ENCODE data around the gene OSR1. TPM values are rescaled to one million over a fixed set of nuclear protein-coding genes. Genes with fewer than 3 reads are reported as not detected.

OSR1 gene
- total RNA-seq, 1 donor from 2014 or later = not detected

DNA sequence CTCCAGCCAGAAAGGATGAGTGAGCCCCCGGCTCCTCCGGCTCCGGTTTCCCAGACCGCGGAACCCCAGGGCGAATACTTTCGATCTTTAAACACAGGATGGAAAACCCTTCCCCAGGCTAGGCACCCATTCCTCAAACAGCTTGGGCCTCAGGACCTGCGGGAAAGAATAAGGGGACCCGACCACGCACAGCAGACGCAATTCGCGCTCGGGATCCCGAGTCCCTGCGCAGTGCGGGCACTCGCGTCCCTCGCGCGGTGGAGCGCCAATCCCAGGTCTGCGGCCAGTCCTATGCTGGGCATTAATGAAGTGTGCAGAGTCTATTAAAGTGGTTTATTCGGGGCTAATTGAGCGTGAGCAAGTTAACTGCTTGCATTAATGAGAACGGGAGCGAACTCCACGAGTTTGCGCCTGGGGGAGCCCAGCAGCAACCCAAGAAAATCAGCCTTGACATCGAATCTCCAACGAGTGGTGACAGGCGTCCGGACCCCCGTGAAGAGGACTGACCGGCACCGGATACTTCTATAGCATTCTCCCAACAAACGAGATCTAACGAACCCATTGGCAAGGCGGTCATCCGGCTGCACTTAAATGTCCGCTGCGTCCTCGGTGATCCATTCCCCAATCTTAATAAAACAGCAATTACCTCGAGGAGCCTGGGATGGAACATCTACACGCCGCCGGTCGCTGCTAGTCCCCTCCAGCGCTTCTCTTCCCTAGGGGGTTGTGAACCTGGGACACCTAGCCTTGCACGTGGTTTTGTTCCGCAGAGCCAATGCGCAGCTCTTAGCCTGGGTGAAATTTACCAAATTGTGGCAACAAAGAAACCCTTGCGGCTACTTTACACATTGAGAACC, 1.6 kb downstream of the OSR1 start:
- Mint-ChIP-seq H3K4me1 (peaks cover 51% of the 10 kb centered on the region), H3K27me3 (peaks cover 78% of the 10 kb centered on the region), H3K4me3 (peak overlapping the region; percentile 25), H3K27ac (peak overlapping the region; percentile 15), H3K36me3 (ENCODE audit: low read depth) (no peaks in the 10 kb centered on the region), H3K9me3 (no peaks in the 10 kb centered on the region)
- DNase-seq (no peak), ATAC-seq (ENCODE audit: low read depth) (no peak)
- CTCF ChIA-PET = no interaction called here
- TF ChIP-seq, protein P1, sequence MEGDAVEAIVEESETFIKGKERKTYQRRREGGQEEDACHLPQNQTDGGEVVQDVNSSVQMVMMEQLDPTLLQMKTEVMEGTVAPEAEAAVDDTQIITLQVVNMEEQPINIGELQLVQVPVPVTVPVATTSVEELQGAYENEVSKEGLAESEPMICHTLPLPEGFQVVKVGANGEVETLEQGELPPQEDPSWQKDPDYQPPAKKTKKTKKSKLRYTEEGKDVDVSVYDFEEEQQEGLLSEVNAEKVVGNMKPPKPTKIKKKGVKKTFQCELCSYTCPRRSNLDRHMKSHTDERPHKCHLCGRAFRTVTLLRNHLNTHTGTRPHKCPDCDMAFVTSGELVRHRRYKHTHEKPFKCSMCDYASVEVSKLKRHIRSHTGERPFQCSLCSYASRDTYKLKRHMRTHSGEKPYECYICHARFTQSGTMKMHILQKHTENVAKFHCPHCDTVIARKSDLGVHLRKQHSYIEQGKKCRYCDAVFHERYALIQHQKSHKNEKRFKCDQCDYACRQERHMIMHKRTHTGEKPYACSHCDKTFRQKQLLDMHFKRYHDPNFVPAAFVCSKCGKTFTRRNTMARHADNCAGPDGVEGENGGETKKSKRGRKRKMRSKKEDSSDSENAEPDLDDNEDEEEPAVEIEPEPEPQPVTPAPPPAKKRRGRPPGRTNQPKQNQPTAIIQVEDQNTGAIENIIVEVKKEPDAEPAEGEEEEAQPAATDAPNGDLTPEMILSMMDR (IDR thresholded peaks at IDR 0.05) = no peak
- POLR2A ChIA-PET = interaction anchor here (2.6 kb wide), 1 partner anchor 9 kb away, joined by 11 read pairs; no protein-coding TSS in a partner anchor
- intact Hi-C loops (cut with micrococcal nuclease) = no loop called here

GRCh38 chr2:19355931-19356544, 2.4 kb downstream of the OSR1 start:
- ChIA-PET CTCF (no interaction called here), POLR2A (no interaction called here)
- no peaks in the 10 kb centered on the region for H3K36me3 Mint-ChIP-seq (ENCODE audit: low read depth)
- H3K27me3 Mint-ChIP-seq = peaks cover 78% of the 10 kb centered on the region
- ATAC-seq (ENCODE audit: low read depth) (no peak), DNase-seq (no peak)
- no peak overlapping the region for H3K4me3 Mint-ChIP-seq
- TF ChIP-seq, protein P1 (IDR thresholded peaks at IDR 0.05) = no peak
- intact Hi-C loops (cut with micrococcal nuclease) = no loop called here
- peaks cover 48% of the 10 kb centered on the region for H3K4me1 Mint-ChIP-seq
- no peaks in the 10 kb centered on the region for H3K9me3 Mint-ChIP-seq
- H3K27ac Mint-ChIP-seq = peak overlapping the region; percentile 15

GRCh38 chr2:19355416-19355821, 3.0 kb downstream of the OSR1 start:
- POLR2A ChIA-PET = no interaction called here
- Mint-ChIP-seq H3K27ac (no peak overlapping the region), H3K36me3 (ENCODE audit: low read depth) (no peaks in the 10 kb centered on the region), H3K9me3 (no peaks in the 10 kb centered on the region), H3K4me1 (peaks cover 50% of the 10 kb centered on the region), H3K27me3 (peaks cover 76% of the 10 kb centered on the region), H3K4me3 (no peak overlapping the region)
- CTCF ChIA-PET = no interaction called here
- TF ChIP-seq, protein P1 (IDR thresholded peaks at IDR 0.05) = no peak
- DNase-seq (no peak), ATAC-seq (ENCODE audit: low read depth) (no peak)
- intact Hi-C loops (cut with micrococcal nuclease) = no loop called here

DNA sequence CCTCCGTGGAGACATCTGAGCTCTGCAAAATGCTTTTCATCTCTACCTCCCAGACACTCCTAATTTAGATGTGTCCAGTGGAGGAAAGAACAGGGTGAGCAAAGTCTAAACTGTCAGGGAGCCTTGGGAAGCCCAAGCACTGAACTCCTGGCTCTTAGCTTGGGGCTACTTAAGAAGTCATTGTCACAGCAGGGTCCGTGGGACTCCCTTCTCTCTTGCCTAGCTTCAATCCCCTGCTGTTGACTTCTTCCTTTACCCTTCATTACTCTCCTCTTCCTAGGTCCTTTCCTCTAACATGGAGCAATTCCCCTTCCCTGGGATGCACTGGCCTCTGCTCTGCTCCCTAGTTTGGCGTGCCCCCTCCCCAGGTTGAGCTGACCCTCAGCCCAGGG, 3.4 kb downstream of the OSR1 start:
- Mint-ChIP-seq H3K27me3 (peaks cover 73% of the 10 kb centered on the region), H3K36me3 (ENCODE audit: low read depth) (no peaks in the 10 kb centered on the region), H3K4me1 (peaks cover 50% of the 10 kb centered on the region), H3K9me3 (no peaks in the 10 kb centered on the region), H3K4me3 (no peak overlapping the region), H3K27ac (no peak overlapping the region)
- ATAC-seq (ENCODE audit: low read depth) = no peak
- TF ChIP-seq, protein P1 (IDR thresholded peaks at IDR 0.05) = no peak
- intact Hi-C loops (cut with micrococcal nuclease) = no loop called here
- no peak for DNase-seq
- ChIA-PET CTCF (no interaction called here), POLR2A (no interaction called here)

DNA sequence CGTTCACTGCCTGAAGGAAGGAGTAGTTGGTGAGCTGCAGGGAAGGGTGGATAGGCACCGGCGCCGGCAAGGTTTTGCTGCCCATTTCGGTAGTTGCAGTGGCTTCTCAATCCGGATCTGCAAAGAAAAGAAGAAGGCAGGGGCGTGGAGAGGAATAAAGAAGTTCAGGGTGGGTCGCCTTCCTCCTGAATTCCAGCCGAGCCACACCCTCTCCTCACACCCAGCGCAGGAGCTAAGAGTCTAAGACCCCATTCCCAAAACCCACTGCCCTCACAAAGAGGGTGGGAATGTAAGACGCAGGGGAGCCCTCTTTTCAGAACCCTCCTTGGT, 4.7 kb downstream of the OSR1 start:
- intact Hi-C loops (cut with micrococcal nuclease) = no loop called here
- POLR2A ChIA-PET = no interaction called here

More for the DNA sequence above, 4.7 kb downstream of the OSR1 start:
- Mint-ChIP-seq H3K27me3 (peaks cover 73% of the 10 kb centered on the region), H3K27ac (no peak overlapping the region), H3K36me3 (ENCODE audit: low read depth) (no peaks in the 10 kb centered on the region), H3K4me3 (no peak overlapping the region), H3K9me3 (no peaks in the 10 kb centered on the region), H3K4me1 (peaks cover 50% of the 10 kb centered on the region)
- CTCF ChIA-PET = no interaction called here
- TF ChIP-seq, protein P1 (IDR thresholded peaks at IDR 0.05) = no peak
- ATAC-seq (ENCODE audit: low read depth) = no peak
- no peak for DNase-seq
